Fibroblast of mammary gland (primary cell): ENCODE data around the gene SCN3A.

Source experiments
- DNase-seq: peaks from one replicate; pipeline ENCODE4 v3.0.0-alpha.2; 2010; ENCODE audit warnings: low read depth
- H3K4me3 ChIP-seq: 2 replicates; pipeline ENCODE4 v1.5.1; 2011; ENCODE audit warnings: low read depth, mild to moderate bottlenecking, low read length, moderate library complexity; ENCODE audit not compliant: control insufficient read depth
- TF ChIP-seq, protein P1 (sequence below): conservative IDR thresholded peaks from 2 replicates; pipeline ENCODE4 v1.5.1; 2011; ENCODE audit warnings: low read depth, low read length, inconsistent platforms; ENCODE audit not compliant: control insufficient read depth, insufficient read depth

The SCN3A gene

DNA sequence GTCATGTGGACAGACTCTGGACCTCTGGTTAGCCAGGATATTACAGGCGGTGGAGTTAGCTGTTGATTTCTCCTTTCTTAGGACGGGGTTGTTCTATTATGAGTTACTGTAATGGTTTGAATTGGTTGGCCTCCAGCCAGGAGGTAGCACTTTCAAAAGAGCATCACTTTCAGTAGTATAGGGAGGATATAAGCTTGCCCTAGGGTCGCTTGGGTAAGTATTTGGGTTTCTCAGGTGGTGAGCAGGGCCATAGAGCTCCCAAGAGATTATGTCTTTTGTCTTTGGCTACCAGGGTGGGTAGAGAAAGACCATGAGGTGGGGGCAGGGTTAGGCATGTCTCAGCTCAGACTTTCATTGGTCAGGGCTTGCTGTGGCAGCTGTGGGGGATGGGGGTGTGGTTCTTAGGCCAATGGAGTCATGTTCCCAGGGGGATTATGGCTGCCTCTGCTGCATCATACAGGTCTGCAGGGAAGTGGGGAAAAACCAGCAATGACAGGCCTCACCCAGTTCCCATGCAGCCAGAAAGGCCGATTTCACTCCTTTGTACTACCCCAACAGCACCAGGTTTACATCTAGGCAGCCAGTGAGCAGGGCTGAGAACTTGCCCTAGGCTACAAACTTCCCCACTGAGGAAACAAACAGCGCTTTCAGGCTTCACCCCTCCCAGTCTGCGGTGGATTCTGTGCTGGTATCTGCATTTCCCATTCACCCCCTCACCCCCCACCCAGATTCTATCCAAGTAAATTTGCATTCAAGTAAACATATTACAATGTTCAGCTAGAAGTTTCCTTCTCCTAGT lies 159.1 kb downstream of the SCN3A start:
- DNase-seq: no peak

More for the DNA sequence above, 159.1 kb downstream of the SCN3A start:
- H3K4me3 ChIP-seq: no peak overlapping the region
- TF ChIP-seq, protein P1, sequence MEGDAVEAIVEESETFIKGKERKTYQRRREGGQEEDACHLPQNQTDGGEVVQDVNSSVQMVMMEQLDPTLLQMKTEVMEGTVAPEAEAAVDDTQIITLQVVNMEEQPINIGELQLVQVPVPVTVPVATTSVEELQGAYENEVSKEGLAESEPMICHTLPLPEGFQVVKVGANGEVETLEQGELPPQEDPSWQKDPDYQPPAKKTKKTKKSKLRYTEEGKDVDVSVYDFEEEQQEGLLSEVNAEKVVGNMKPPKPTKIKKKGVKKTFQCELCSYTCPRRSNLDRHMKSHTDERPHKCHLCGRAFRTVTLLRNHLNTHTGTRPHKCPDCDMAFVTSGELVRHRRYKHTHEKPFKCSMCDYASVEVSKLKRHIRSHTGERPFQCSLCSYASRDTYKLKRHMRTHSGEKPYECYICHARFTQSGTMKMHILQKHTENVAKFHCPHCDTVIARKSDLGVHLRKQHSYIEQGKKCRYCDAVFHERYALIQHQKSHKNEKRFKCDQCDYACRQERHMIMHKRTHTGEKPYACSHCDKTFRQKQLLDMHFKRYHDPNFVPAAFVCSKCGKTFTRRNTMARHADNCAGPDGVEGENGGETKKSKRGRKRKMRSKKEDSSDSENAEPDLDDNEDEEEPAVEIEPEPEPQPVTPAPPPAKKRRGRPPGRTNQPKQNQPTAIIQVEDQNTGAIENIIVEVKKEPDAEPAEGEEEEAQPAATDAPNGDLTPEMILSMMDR: no peak
